Heart left ventricle (tissue), 16 donors: ENCODE results near the gene LONP2. TPM values are rescaled to one million over a fixed set of nuclear protein-coding genes. Genes with fewer than 3 reads are reported as not detected.

ENCODE experiments used
- ATAC-seq, 4 donors: fragments of 200-7000 bp; cut with Tn5 transposase; one replicate each; pipeline ENCODE4 v1.9.1; 2020 to 2022; ENCODE audit warnings: moderate library complexity in 4 of 4, mild to moderate bottlenecking in 3 of 4, moderate number of reproducible peaks in 1 of 4
- DNase-seq, 5 donors: peaks; one replicate each; pipeline ENCODE4 v3.0.0-alpha.2; 2020
- H3K27ac ChIP-seq, 12 donors: fragments of 200-600 bp; sonication (generic) in 4 of 12; one replicate each; pipeline versions ENCODE4 v1.5.0 to v1.8.0; 2016 to 2022; ENCODE audit warnings: mild to moderate bottlenecking in 2 of 12
- H3K27me3 ChIP-seq, 9 donors: fragments of 200-600 bp; sonication (generic) in 2 of 9; one replicate each; pipeline versions ENCODE4 v1.5.1 to v1.8.0; 2016 to 2022; ENCODE audit warnings: mild to moderate bottlenecking in 3 of 9
- H3K36me3 ChIP-seq, 9 donors: fragments of 200-600 bp; sonication (generic) in 2 of 9; one replicate each; pipeline versions ENCODE4 v1.5.0 to v1.8.0; 2018 to 2022; ENCODE audit warnings: mild to moderate bottlenecking in 2 of 9
- H3K4me1 ChIP-seq, 12 donors: fragments of 200-600 bp; sonication (generic) in 4 of 12; one replicate each; pipeline versions ENCODE4 v1.5.0 to v1.8.0; 2016 to 2022; ENCODE audit warnings: mild to moderate bottlenecking in 3 of 12
- H3K4me3 ChIP-seq, 12 donors: fragments of 200-600 bp; sonication (generic) in 4 of 12; one replicate each; pipeline versions ENCODE4 v1.5.0 to v1.8.0; 2017 to 2022; ENCODE audit warnings: mild to moderate bottlenecking in 9 of 12, moderate library complexity in 4 of 12
- H3K9me3 ChIP-seq, 12 donors: fragments of 200-600 bp; sonication (generic) in 4 of 12; one replicate each; pipeline versions ENCODE4 v1.5.0 to v1.8.0; 2016 to 2022; ENCODE audit warnings: mild to moderate bottlenecking in 1 of 12
- POLR2A ChIP-seq, 2 donors: fragments of 450-650 bp; IDR thresholded peaks; one replicate each; pipeline ENCODE4 v1.6.1; 2017; ENCODE audit warnings: antibody characterized with exemption in 2 of 2, mild to moderate bottlenecking in 2 of 2, moderate library complexity in 2 of 2
- WGBS, 4 donors: extraction: QIAGEN DNeasy Blood & Tissue Kit in 2 of 4; methylation state at CpG; one replicate each; pipeline versions ENCODE4 v1.1.5 to v1.1.7; 2013 to 2018; 5-methylcytosine and 5-hydroxymethylcytosine counted together
- intact Hi-C, 10 donors: fragments of 100-400 bp; cut with DNase I; formaldehyde crosslinking; loops; one replicate each; pipeline versions ENCODE4 v1.11.1 to v1.14.2; 2022
- polyA plus RNA-seq, 2 donors: library from polyadenylated mRNA; stranded (reverse); fragments of 200-250 nt; gene quantifications; one replicate each; pipeline ENCODE4 v1.2.3, GENCODE V29; 2013
- total RNA-seq, 9 donors: library from RNA; depleted of rRNA in 2 of 9; stranded (reverse); fragments of >200 nt in 2 of 9; fragmentation: NEBNext Ultra II Directional in 3 of 9; extraction: Animal tissue kit (Norgen Biotek cat#: 25700) in 3 of 9; gene quantifications; one replicate each; pipeline versions ENCODE4 v1.1.0 to v1.2.4, GENCODE V29; 2016 to 2023
- TF ChIP-seq, protein P1 (sequence below), 12 donors: fragments of 200-600 bp; sonication (generic) in 4 of 12; IDR thresholded peaks; one replicate each; pipeline versions ENCODE4 v1.5.0 to v1.8.0; 2018 to 2022; ENCODE audit warnings: antibody characterized with exemption in 12 of 12, mild to moderate bottlenecking in 5 of 12
- donor health status: ischemic (EF 13 %, LVEDD 7.1; RV severe dilation, severe dysfunction).
- donor health status: healthy with polysubstance abuse.
- donor health status: DM: no; HTN: yes; CAD: no.
- donor health status: DM: no; HTN: no; CAD: no.
- donor health status: ischemic (EF 25% LVEDD 6.9; RV normal size, moderate dysfunction).
- donor health status: ischemic (EF 25% LVEDD 5.7; RV mildly dilated, moderate dysfunction).
- donor health status: healthy.
- donor health status: DM: yes; HTN: yes; CAD: no.
- donor health status: ischemic (EF 35%, LVEDD 5.7; RV mildly dilated, moderate dysfunction).
- donor health status: nonischemic (EF 11% LVEDD 7.7; RV severe dilation, severe dysfunction).
- donor health status: DM: yes; HTN: yes; CAD: no.
- donor health status: PGD.
- donor health status: ischemic (EF 29% LVEDD 5.4; RV normal size, mild dysfunction).
- donor health status: nonischemic (EF 23%, LVEDD 6.1; RV moderate dilation, normal function).

Gene LONP2
- total and polyA plus RNA-seq, 11 donors: 24.8 to 87.4 (median 69.2) TPM

DNA sequence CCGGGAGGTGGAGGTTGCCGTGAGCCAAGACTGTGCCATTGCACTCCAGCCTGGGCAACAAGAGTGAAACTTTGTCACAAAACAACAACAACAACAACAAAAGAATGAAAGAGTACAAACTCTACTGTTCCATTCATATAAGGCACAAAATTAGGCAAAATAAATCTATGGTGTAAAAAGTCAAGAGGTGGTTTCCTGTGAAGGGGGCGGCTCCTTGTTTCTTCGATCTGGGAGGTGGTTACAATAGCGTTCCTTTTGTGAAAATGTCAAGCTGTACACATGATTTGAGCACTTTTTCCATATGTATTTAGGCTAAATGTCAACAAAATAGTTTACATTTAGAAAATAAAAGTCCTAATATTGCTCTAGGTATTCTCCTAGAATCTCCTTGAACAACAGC, 134.2 kb downstream of the LONP2 start:
- Histone ChIP-seq H3K27me3 (no peaks in the 10 kb centered on the region), H3K4me1 (peaks cover 16 to 95% (median 82%) of the 10 kb centered on the region in 12 donors), H3K4me3 (no peak overlapping the region), H3K27ac (no peak overlapping the region), H3K36me3 (no peaks in the 10 kb centered on the region), H3K9me3 (no peaks in the 10 kb centered on the region)
- intact Hi-C loops: no loop called here
- no peak for ATAC-seq
- WGBS, 4 donors: 74 to 81% (median 76%) methylated on average over 5 of the region's 5 CpGs
- no peak for TF ChIP-seq POLR2A (IDR thresholded peaks at IDR 0.05)
- TF ChIP-seq, protein P1, sequence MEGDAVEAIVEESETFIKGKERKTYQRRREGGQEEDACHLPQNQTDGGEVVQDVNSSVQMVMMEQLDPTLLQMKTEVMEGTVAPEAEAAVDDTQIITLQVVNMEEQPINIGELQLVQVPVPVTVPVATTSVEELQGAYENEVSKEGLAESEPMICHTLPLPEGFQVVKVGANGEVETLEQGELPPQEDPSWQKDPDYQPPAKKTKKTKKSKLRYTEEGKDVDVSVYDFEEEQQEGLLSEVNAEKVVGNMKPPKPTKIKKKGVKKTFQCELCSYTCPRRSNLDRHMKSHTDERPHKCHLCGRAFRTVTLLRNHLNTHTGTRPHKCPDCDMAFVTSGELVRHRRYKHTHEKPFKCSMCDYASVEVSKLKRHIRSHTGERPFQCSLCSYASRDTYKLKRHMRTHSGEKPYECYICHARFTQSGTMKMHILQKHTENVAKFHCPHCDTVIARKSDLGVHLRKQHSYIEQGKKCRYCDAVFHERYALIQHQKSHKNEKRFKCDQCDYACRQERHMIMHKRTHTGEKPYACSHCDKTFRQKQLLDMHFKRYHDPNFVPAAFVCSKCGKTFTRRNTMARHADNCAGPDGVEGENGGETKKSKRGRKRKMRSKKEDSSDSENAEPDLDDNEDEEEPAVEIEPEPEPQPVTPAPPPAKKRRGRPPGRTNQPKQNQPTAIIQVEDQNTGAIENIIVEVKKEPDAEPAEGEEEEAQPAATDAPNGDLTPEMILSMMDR (IDR thresholded peaks at IDR 0.05): no peak
- DNase-seq: no peak

DNA sequence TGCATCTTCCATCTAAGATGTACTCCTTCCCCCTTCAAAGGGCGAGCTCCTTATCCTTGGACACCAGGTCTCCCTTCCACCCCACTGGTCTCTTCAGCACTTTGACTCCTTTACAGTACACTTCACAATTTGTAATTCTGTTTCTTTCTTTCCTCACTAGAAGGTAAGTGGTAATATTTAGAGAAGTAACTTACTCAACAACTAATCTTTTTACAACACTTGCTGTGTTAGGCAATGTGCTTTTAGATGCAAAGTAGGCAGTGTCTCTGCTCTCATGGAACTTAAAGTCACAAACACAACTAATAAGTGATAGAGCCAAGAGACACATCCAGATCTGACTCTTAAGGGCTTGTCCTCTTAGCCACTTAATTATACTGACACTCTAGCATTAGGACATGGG, 134.7 kb downstream of the LONP2 start:
- DNase-seq (no peak), ATAC-seq (peak in 3 of 4 donors; percentile 17 to 55 (median 17))
- Histone ChIP-seq H3K9me3 (no peaks in the 10 kb centered on the region), H3K36me3 (no peaks in the 10 kb centered on the region), H3K4me1 (peaks cover 18 to 95% (median 82%) of the 10 kb centered on the region in 12 donors), H3K27me3 (no peaks in the 10 kb centered on the region), H3K4me3 (no peak overlapping the region), H3K27ac (no peak overlapping the region)
- TF ChIP-seq, protein P1 (IDR thresholded peaks at IDR 0.05): no peak
- TF ChIP-seq POLR2A (IDR thresholded peaks at IDR 0.05): no peak
- WGBS, 4 donors: 73 to 85% (median 83%) methylated on average over 1 of the region's 1 CpG
- intact Hi-C loops: no loop called here

DNA sequence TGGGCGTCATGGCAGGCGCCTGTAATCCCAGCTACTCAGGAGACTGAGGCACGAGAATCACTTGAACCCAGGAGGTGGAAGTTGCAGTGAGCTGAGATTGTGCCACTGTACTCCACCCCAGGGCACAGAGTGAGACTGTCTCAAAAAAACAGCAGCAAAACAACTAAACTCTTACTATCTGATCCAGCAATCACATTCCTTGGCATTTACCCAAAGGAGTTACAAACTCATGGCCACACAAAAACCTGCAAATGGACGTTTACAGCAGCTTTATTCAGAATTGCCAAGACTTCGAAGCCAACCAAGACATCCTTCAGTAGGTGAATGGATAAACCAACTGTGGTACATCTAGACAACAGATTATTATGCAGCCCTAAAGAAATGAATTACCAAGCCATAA, 137.1 kb downstream of the LONP2 start:
- DNase-seq (no peak), ATAC-seq (no peak)
- Histone ChIP-seq H3K4me3 (no peak overlapping the region), H3K9me3 (no peaks in the 10 kb centered on the region), H3K36me3 (no peaks in the 10 kb centered on the region), H3K4me1 (peaks cover 18 to 79% (median 61%) of the 10 kb centered on the region in 12 donors), H3K27ac (no peak overlapping the region), H3K27me3 (no peaks in the 10 kb centered on the region)
- intact Hi-C loops: loop anchor here in 6 of 10 donors (10.0 kb wide), 4 partner anchors 154 to 244 kb away; partner anchors contain the start of gene N4BP1 (in 1 of the 6)
- no peak for TF ChIP-seq POLR2A (IDR thresholded peaks at IDR 0.05)
- TF ChIP-seq, protein P1 (IDR thresholded peaks at IDR 0.05): no peak
- whole genome bisulfite sequencing, 4 donors: 60 to 72% (median 65%) methylated on average over 5 of the region's 5 CpGs

DNA sequence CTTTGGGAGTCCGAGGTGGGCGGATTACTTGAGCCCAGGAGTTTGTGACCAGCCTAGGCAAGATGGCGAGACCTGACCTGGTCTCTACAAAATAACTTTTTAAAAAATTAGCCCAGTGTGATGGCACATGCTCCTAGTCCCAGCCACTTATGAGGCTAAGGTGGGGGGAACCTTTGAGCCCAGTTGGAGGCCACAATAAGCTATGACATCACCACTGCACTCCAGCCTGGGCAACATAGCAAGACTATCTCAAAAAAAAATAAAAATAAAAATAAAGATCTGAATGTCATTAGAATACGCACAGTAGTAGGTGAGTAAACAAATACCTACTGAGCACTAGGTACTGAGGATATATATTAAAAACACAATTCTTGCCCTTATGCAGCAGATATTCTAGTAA, 138.0 kb downstream of the LONP2 start:
- TF ChIP-seq, protein P1 (IDR thresholded peaks at IDR 0.05): no peak
- no peak for TF ChIP-seq POLR2A (IDR thresholded peaks at IDR 0.05)
- Histone ChIP-seq H3K36me3 (no peaks in the 10 kb centered on the region), H3K27ac (peak overlapping the region in 2 of 12 donors; percentile 97 to 99), H3K27me3 (no peaks in the 10 kb centered on the region), H3K4me1 (peaks cover 17 to 77% (median 51%) of the 10 kb centered on the region in 12 donors), H3K9me3 (no peaks in the 10 kb centered on the region), H3K4me3 (no peak overlapping the region)
- intact Hi-C loops: loop anchor here in 7 of 10 donors (1.0 to 10.0 kb wide), 6 partner anchors 15 to 243 kb away; partner anchors contain the start of gene N4BP1 (in 1 of the 7)
- 93 to 98% (median 94%) methylated on average over 4 of the region's 4 CpGs for WGBS, 4 donors
- DNase-seq (no peak), ATAC-seq (no peak)
